Panc1 (cell line): ENCODE results near the gene ERGIC1. TPM values are rescaled to one million over a fixed set of nuclear protein-coding genes. Genes with fewer than 3 reads are reported as not detected.

ENCODE experiments used
- ATAC-seq: fragments of 200-7000 bp; cut with Tn5 transposase; 2 replicates; pipeline ENCODE4 v1.9.1; 2020; ENCODE audit warnings: mild to moderate bottlenecking, moderate library complexity
- BruUV-seq: library from RNA; stranded (reverse); fragments of 400-500 nt; replicated peaks from 2 replicates; lab custom pipeline; 2021; lab: Mats Ljungman, UMichigan
- CTCF ChIA-PET: fragments of 300-600 bp; sonication (Branson Sonifier 250); formaldehyde crosslinking; loops from one replicate; lab custom pipeline; 2022; ENCODE audit warnings: antibody characterized with exemption; lab: Charles Lee
- POLR2A ChIA-PET: fragments of 300-600 bp; sonication (Branson Sonifier 250); formaldehyde crosslinking; loops from one replicate; lab custom pipeline; 2022; ENCODE audit warnings: antibody characterized with exemption; lab: Charles Lee
- DNase-seq: peaks from one replicate; pipeline ENCODE4 v3.0.0-alpha.2; 2010; ENCODE audit warnings: low read depth, low spot score
- H3K27ac ChIP-seq: 2 replicates; pipeline ENCODE4 v1.5.1; 2011; ENCODE audit warnings: mild to moderate bottlenecking, low read length, inconsistent platforms
- H3K27me3 ChIP-seq: fragments of 200-500 bp; sonication (Bioruptor generic); 2 replicates; pipeline ENCODE4 v1.6.0; 2014; ENCODE audit warnings: low read length, inconsistent platforms; ENCODE audit not compliant: control insufficient read depth, insufficient read depth
- H3K36me3 ChIP-seq: fragments of 200-500 bp; sonication (Bioruptor generic); 2 replicates; pipeline ENCODE4 v1.5.1; 2014; ENCODE audit warnings: inconsistent platforms, mild to moderate bottlenecking, low read length, moderate library complexity; ENCODE audit not compliant: control insufficient read depth, insufficient read depth
- H3K4me1 ChIP-seq: 2 replicates; pipeline ENCODE4 v1.5.1; 2011; ENCODE audit warnings: inconsistent platforms, mild to moderate bottlenecking, low read length, moderate library complexity; ENCODE audit not compliant: control insufficient read depth, insufficient read depth
- H3K4me3 ChIP-seq, 2 experiments: 2 replicates each; pipeline ENCODE4 v1.5.1; 2011 to 2012; ENCODE audit warnings: low read depth in 2 of 2, low read length in 2 of 2, mild to moderate bottlenecking in 2 of 2, inconsistent platforms in 1 of 2, moderate library complexity in 1 of 2
- H3K9me3 ChIP-seq: fragments of 200-500 bp; sonication (Bioruptor generic); 2 replicates; pipeline ENCODE4 v1.5.1; 2014; ENCODE audit warnings: low read depth, mild to moderate bottlenecking, inconsistent platforms, low read length, moderate library complexity; ENCODE audit not compliant: control insufficient read depth, insufficient read depth
- POLR2AphosphoS5 ChIP-seq: IDR thresholded peaks from 2 replicates; pipeline ENCODE4 v1.6.1; 2012; ENCODE audit warnings: mild to moderate bottlenecking, low read depth, low read length, moderate library complexity
- SIN3A ChIP-seq: IDR thresholded peaks from 2 replicates; pipeline ENCODE4 v1.6.1; 2012; ENCODE audit warnings: low read depth, mild to moderate bottlenecking, low read length, moderate library complexity, borderline replicate concordance; ENCODE audit not compliant: insufficient read depth
- TCF7L2 ChIP-seq: IDR thresholded peaks from 2 replicates; pipeline ENCODE4 v1.6.1; 2011; ENCODE audit warnings: mild to moderate bottlenecking, low read depth, low read length, inconsistent platforms
- in situ Hi-C: cut with HindIII; loops from 2 replicates; pipeline ENCODE4 v1.10.0; 2016; ENCODE audit warnings: low sequenced_read_pairs, low pct_unique_long_range_greater_than_20kb
- intact Hi-C: fragments of 100-400 bp; cut with micrococcal nuclease; formaldehyde crosslinking; loops from one replicate; pipeline ENCODE4 v1.10.0; 2022; ENCODE audit not compliant: unreplicated experiment
- total RNA-seq: library from RNA; stranded (reverse); gene quantifications from one replicate; pipeline ENCODE4 v1.2.1, GENCODE V29; 2021; ENCODE audit not compliant: unreplicated experiment
- TF ChIP-seq, protein P1 (sequence below): fragments of 450-650 bp; IDR thresholded peaks from 2 replicates; pipeline ENCODE4 v1.5.1; 2017; ENCODE audit warnings: mild to moderate bottlenecking
- TF ChIP-seq, protein P2 (sequence below), 2 experiments: IDR thresholded peaks; 2 replicates each; pipeline ENCODE4 v1.6.1; 2011 to 2012; ENCODE audit warnings: low read depth in 2 of 2, control low read depth in 1 of 2, low read length in 1 of 2, mild to moderate bottlenecking in 1 of 2, moderate library complexity in 1 of 2; ENCODE audit not compliant: insufficient read depth in 1 of 2

The ERGIC1 gene
- total RNA-seq, 1 experiment from 2014 or later: 206 TPM

GRCh38 chr5:172956936-172957335 lies 122.9 kb downstream of the ERGIC1 start:
- ChIA-PET CTCF (no interaction called here), POLR2A (no interaction called here)
- Histone ChIP-seq H3K9me3 (no peaks in the 10 kb centered on the region), H3K27me3 (no peaks in the 10 kb centered on the region), H3K27ac (no peak overlapping the region), H3K36me3 (no peaks in the 10 kb centered on the region; the same call in 1 of the 2 replicates), H3K4me3 (no peak overlapping the region), H3K4me1 (peaks cover 18% of the 10 kb centered on the region)
- DNase-seq: no peak
- intact Hi-C loops: loop anchor here (5.0 to 10.0 kb wide), 2 partner anchors 245 to 482 kb away; no protein-coding TSS in a partner anchor
- TF ChIP-seq TCF7L2 (no peak), POLR2AphosphoS5 (no peak), SIN3A (no peak)
- TF ChIP-seq, protein P1, sequence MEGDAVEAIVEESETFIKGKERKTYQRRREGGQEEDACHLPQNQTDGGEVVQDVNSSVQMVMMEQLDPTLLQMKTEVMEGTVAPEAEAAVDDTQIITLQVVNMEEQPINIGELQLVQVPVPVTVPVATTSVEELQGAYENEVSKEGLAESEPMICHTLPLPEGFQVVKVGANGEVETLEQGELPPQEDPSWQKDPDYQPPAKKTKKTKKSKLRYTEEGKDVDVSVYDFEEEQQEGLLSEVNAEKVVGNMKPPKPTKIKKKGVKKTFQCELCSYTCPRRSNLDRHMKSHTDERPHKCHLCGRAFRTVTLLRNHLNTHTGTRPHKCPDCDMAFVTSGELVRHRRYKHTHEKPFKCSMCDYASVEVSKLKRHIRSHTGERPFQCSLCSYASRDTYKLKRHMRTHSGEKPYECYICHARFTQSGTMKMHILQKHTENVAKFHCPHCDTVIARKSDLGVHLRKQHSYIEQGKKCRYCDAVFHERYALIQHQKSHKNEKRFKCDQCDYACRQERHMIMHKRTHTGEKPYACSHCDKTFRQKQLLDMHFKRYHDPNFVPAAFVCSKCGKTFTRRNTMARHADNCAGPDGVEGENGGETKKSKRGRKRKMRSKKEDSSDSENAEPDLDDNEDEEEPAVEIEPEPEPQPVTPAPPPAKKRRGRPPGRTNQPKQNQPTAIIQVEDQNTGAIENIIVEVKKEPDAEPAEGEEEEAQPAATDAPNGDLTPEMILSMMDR: no peak
- TF ChIP-seq, protein P2, sequence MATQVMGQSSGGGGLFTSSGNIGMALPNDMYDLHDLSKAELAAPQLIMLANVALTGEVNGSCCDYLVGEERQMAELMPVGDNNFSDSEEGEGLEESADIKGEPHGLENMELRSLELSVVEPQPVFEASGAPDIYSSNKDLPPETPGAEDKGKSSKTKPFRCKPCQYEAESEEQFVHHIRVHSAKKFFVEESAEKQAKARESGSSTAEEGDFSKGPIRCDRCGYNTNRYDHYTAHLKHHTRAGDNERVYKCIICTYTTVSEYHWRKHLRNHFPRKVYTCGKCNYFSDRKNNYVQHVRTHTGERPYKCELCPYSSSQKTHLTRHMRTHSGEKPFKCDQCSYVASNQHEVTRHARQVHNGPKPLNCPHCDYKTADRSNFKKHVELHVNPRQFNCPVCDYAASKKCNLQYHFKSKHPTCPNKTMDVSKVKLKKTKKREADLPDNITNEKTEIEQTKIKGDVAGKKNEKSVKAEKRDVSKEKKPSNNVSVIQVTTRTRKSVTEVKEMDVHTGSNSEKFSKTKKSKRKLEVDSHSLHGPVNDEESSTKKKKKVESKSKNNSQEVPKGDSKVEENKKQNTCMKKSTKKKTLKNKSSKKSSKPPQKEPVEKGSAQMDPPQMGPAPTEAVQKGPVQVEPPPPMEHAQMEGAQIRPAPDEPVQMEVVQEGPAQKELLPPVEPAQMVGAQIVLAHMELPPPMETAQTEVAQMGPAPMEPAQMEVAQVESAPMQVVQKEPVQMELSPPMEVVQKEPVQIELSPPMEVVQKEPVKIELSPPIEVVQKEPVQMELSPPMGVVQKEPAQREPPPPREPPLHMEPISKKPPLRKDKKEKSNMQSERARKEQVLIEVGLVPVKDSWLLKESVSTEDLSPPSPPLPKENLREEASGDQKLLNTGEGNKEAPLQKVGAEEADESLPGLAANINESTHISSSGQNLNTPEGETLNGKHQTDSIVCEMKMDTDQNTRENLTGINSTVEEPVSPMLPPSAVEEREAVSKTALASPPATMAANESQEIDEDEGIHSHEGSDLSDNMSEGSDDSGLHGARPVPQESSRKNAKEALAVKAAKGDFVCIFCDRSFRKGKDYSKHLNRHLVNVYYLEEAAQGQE (IDR thresholded peaks at IDR 0.05; ENCODE audit: insufficient read depth in 1 of 2, low read depth in 2 of 2, low read length in 1 of 2): no peak
- in situ Hi-C loops: no loop called here
- ATAC-seq: no peak
- BruUV-seq: no TSS peak

- ChIA-PET POLR2A (no interaction called here), CTCF (no interaction called here)
- Histone ChIP-seq H3K4me3 (no peak overlapping the region), H3K36me3 (no peaks in the 10 kb centered on the region; the same call in 1 of the 2 replicates), H3K4me1 (peaks cover 18% of the 10 kb centered on the region), H3K27ac (no peak overlapping the region), H3K9me3 (no peaks in the 10 kb centered on the region), H3K27me3 (no peaks in the 10 kb centered on the region)
- no peak for DNase-seq
- in situ Hi-C loops (no loop called here), intact Hi-C loops (loop anchor here (5.0 to 10.0 kb wide), 2 partner anchors 245 to 483 kb away; no protein-coding TSS in a partner anchor)
- no TSS peak for BruUV-seq
- no peak for ATAC-seq
- TF ChIP-seq SIN3A: no peak
- TF ChIP-seq, protein P2 (IDR thresholded peaks at IDR 0.05; ENCODE audit: insufficient read depth in 1 of 2, low read depth in 2 of 2, low read length in 1 of 2): no peak
- TF ChIP-seq TCF7L2: no peak
- no peak for TF ChIP-seq POLR2AphosphoS5
- TF ChIP-seq, protein P1: no peak
These were observed 123.4 kb downstream of the ERGIC1 start for GRCh38 chr5:172957458-172957857.
